ENCODE data around the gene GUCA2B.

The GUCA2B gene

GRCh38 chr1:42178249-42178648 is 25.0 kb downstream of the GUCA2B start:
- DNase-seq (ENCODE audit: low read depth), result peak; percentile 21
- no peak for TF ChIP-seq CTCF (conservative IDR thresholded peaks at IDR 0.05; ENCODE audit: low read depth, low read length)
- H3K4me3 ChIP-seq (ENCODE audit: low read depth, low read length), result no peak overlapping the region

GRCh38 chr1:42179275-42179674 is 26.1 kb downstream of the GUCA2B start:
- no peak overlapping the region for H3K4me3 ChIP-seq (ENCODE audit: low read depth, low read length)
- peak; percentile 92 for DNase-seq (ENCODE audit: low read depth)
- TF ChIP-seq CTCF (conservative IDR thresholded peaks at IDR 0.05; ENCODE audit: low read depth, low read length), result no peak

- no peak overlapping the region for H3K4me3 ChIP-seq (ENCODE audit: low read depth, low read length)
- no peak for DNase-seq (ENCODE audit: low read depth)
- TF ChIP-seq CTCF (conservative IDR thresholded peaks at IDR 0.05; ENCODE audit: low read depth, low read length), result no peak
Measured at GRCh38 chr1:42179900-42180329, 26.7 kb downstream of the GUCA2B start.

GRCh38 chr1:42181687-42182086 is 28.5 kb downstream of the GUCA2B start:
- TF ChIP-seq CTCF (conservative IDR thresholded peaks at IDR 0.05; ENCODE audit: low read depth, low read length), result no peak
- H3K4me3 ChIP-seq (ENCODE audit: low read depth, low read length), result no peak overlapping the region
- no peak for DNase-seq (ENCODE audit: low read depth)

- DNase-seq (ENCODE audit: low read depth), result no peak
- no peak overlapping the region for H3K4me3 ChIP-seq (ENCODE audit: low read depth, low read length)
- no peak for TF ChIP-seq CTCF (conservative IDR thresholded peaks at IDR 0.05; ENCODE audit: low read depth, low read length)
Measured at GRCh38 chr1:42183210-42183956, 30.2 kb downstream of the GUCA2B start.

- no peak for TF ChIP-seq CTCF (conservative IDR thresholded peaks at IDR 0.05; ENCODE audit: low read depth, low read length)
- no peak overlapping the region for H3K4me3 ChIP-seq (ENCODE audit: low read depth, low read length)
- DNase-seq (ENCODE audit: low read depth), result no peak
Measured at GRCh38 chr1:42183957-42184268, 30.7 kb downstream of the GUCA2B start.

GRCh38 chr1:42184616-42185015 is 31.4 kb downstream of the GUCA2B start:
- no peak overlapping the region for H3K4me3 ChIP-seq (ENCODE audit: low read depth, low read length)
- DNase-seq (ENCODE audit: low read depth), result no peak
- TF ChIP-seq CTCF (conservative IDR thresholded peaks at IDR 0.05; ENCODE audit: low read depth, low read length), result no peak
